Lower leg skin (tissue), 4 donors: ENCODE measurements around the gene GATB. TPM values are rescaled to one million over a fixed set of nuclear protein-coding genes. Genes with fewer than 3 reads are reported as not detected.

Experiments
- DNase-seq, 2 donors: peaks; one replicate each; pipeline ENCODE4 v3.0.0-alpha.2; 2019; ENCODE audit warnings: low spot score in 2 of 2
- H3K4me3 ChIP-seq: fragments of 200-600 bp; sonication (generic); 2 replicates; pipeline ENCODE4 v1.5.1; 2017; ENCODE audit warnings: mild to moderate bottlenecking, low read depth; ENCODE audit not compliant: poor library complexity, severe bottlenecking
- CTCF ChIP-seq, 3 donors: fragments of 450-650 bp; IDR thresholded peaks; one replicate each; pipeline ENCODE4 v1.5.1; 2016; ENCODE audit warnings: antibody characterized with exemption in 3 of 3, mild to moderate bottlenecking in 3 of 3, moderate library complexity in 2 of 3
- POLR2A ChIP-seq, 2 donors: fragments of 450-650 bp; IDR thresholded peaks; one replicate each; pipeline ENCODE4 v1.6.1; 2016 to 2017; ENCODE audit warnings: antibody characterized with exemption in 2 of 2, mild to moderate bottlenecking in 1 of 2, moderate library complexity in 1 of 2
- WGBS, 2 donors: methylation state at CpG; one replicate each; pipeline ENCODE4 v1.1.5; 2018; 5-methylcytosine and 5-hydroxymethylcytosine counted together
- intact Hi-C: fragments of 100-400 bp; cut with DNase I; formaldehyde crosslinking; loops from one replicate; pipeline ENCODE4 v1.15.0; 2023; ENCODE audit warnings: low total_unique reads
- total RNA-seq, 4 donors: library from RNA; depleted of rRNA; stranded (reverse); fragments of >200 nt; gene quantifications; one replicate each; pipeline ENCODE4 v1.1.0, GENCODE V29; 2016

The GATB gene
- total RNA-seq, 4 donors from 2014 or later = 26.9 to 48.4 (median 35.9) TPM

- WGBS, 2 donors = 90 to 94% methylated on average over 2 of the region's 2 CpGs
- DNase-seq = no peak
- no peak overlapping the region for H3K4me3 ChIP-seq
- TF ChIP-seq CTCF (IDR thresholded peaks at IDR 0.05) (no peak), POLR2A (IDR thresholded peaks at IDR 0.05) (no peak)
- intact Hi-C loops = no loop called here
Observed at GRCh38 chr4:151728679-151729078, 32.1 kb downstream of the GATB start.

GRCh38 chr4:151728006-151728405 is 32.8 kb downstream of the GATB start:
- intact Hi-C loops = no loop called here
- no peak overlapping the region for H3K4me3 ChIP-seq
- TF ChIP-seq CTCF (IDR thresholded peaks at IDR 0.05) = no peak
- no peak for TF ChIP-seq POLR2A (IDR thresholded peaks at IDR 0.05)
- 27 to 41% methylated on average over 1 of the region's 1 CpG for WGBS, 2 donors
- no peak for DNase-seq

GRCh38 chr4:151727365-151727764 is 33.4 kb downstream of the GATB start:
- TF ChIP-seq POLR2A (IDR thresholded peaks at IDR 0.05) (no peak), CTCF (IDR thresholded peaks at IDR 0.05) (no peak)
- intact Hi-C loops = no loop called here
- WGBS, 2 donors = 88 to 92% methylated on average over 1 of the region's 1 CpG
- H3K4me3 ChIP-seq = no peak overlapping the region
- no peak for DNase-seq

- no peak for DNase-seq
- WGBS, 2 donors = 90 to 94% methylated on average over 2 of the region's 2 CpGs
- no peak overlapping the region for H3K4me3 ChIP-seq
- TF ChIP-seq CTCF (IDR thresholded peaks at IDR 0.05) (no peak), POLR2A (IDR thresholded peaks at IDR 0.05) (no peak)
- intact Hi-C loops = no loop called here
Observed at GRCh38 chr4:151725087-151725486, 35.7 kb downstream of the GATB start.

GRCh38 chr4:151721916-151722315 is 38.9 kb downstream of the GATB start:
- intact Hi-C loops = no loop called here
- WGBS, 2 donors = 85 to 89% methylated on average over 2 of the region's 2 CpGs
- no peak overlapping the region for H3K4me3 ChIP-seq
- DNase-seq = no peak
- TF ChIP-seq CTCF (IDR thresholded peaks at IDR 0.05) (no peak), POLR2A (IDR thresholded peaks at IDR 0.05) (no peak)

- no peak for DNase-seq
- H3K4me3 ChIP-seq = no peak overlapping the region
- intact Hi-C loops = no loop called here
- TF ChIP-seq POLR2A (IDR thresholded peaks at IDR 0.05) (no peak), CTCF (IDR thresholded peaks at IDR 0.05) (no peak)
- WGBS, 2 donors = 75 to 90% methylated on average over 7 of the region's 7 CpGs
Observed at GRCh38 chr4:151721466-151721865, 39.3 kb downstream of the GATB start.
